ENCODE measurements around the gene ZNF675. TPM values are rescaled to one million over a fixed set of nuclear protein-coding genes. Genes with fewer than 3 reads are reported as not detected.
"Not testable (repeated sequence)": the region's sequence is repeated elsewhere in the genome, so short reads cannot be mapped to it uniquely, and the experiment has no call there.

ZNF675 gene
- polyA plus RNA-seq, 3 donors from 2014 or later, result 9.5 to 15.1 (median 14.7) TPM

- DNase-seq; H3K27ac Mint-ChIP-seq; H3K27me3 Mint-ChIP-seq (ENCODE audit: low read depth in 3 of 3); H3K4me1 Mint-ChIP-seq; H3K4me3 Mint-ChIP-seq: not testable (repeated sequence)
- H3K9me3 Mint-ChIP-seq, result peaks cover 26 to 86% (median 81%) of the 10 kb centered on the region in 6 donors
- peaks cover 32 to 34% (median 33%) of the 10 kb centered on the region in 3 donors for H3K36me3 Mint-ChIP-seq
Measured at GRCh38 chr19:23649817-23650216, 37.2 kb downstream of the ZNF675 start.

Other genes starting within 250 kb of the ZNF675 start
- gene ZNF681, start 71.7 kb upstream of the ZNF675 start, polyA plus RNA-seq, result 1 to 10 TPM in 1 of 3 donors, under 1 TPM in 2; 0.13 to 1.6 (median 0.63) TPM
- gene ZNF726, start 227.7 kb upstream of the ZNF675 start, polyA plus RNA-seq, result 1 to 10 TPM in 2 of 3 donors, not detected in 1; 1.4 to 1.8 TPM